GM10266 (cell line): Measurements from ENCODE around the gene LRP1B.

ENCODE experiments used
- DNase-seq: peaks from one replicate; pipeline ENCODE4 v3.0.0; 2012; ENCODE audit errors: extremely low spot score
- TF ChIP-seq, protein P1 (sequence below): IDR thresholded peaks from 2 replicates; pipeline ENCODE4 v1.5.1; 2012; ENCODE audit warnings: mild to moderate bottlenecking, low read depth; ENCODE audit not compliant: control insufficient read depth, insufficient read depth; ENCODE audit errors: missing control alignments

Gene LRP1B

DNA sequence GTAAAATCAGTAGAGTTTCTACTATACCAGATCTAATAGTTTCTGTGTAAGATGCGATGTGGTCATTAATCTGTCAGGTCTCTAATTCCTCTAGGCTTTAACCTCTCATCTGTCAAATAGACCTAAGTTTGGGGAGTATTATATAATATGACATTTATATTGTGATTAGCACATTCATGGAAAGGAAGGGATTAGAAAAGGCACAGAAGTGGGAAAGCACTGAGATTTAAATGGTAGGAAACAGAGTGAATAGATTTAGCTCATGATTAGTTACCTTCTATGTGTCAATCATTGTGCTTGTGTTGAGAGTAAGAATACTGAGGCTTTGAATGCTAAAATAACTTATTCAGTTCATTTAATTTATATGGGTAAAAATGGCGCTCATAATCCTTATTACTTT, 118.0 kb downstream of the LRP1B start:
- DNase-seq = no peak
- TF ChIP-seq, protein P1, sequence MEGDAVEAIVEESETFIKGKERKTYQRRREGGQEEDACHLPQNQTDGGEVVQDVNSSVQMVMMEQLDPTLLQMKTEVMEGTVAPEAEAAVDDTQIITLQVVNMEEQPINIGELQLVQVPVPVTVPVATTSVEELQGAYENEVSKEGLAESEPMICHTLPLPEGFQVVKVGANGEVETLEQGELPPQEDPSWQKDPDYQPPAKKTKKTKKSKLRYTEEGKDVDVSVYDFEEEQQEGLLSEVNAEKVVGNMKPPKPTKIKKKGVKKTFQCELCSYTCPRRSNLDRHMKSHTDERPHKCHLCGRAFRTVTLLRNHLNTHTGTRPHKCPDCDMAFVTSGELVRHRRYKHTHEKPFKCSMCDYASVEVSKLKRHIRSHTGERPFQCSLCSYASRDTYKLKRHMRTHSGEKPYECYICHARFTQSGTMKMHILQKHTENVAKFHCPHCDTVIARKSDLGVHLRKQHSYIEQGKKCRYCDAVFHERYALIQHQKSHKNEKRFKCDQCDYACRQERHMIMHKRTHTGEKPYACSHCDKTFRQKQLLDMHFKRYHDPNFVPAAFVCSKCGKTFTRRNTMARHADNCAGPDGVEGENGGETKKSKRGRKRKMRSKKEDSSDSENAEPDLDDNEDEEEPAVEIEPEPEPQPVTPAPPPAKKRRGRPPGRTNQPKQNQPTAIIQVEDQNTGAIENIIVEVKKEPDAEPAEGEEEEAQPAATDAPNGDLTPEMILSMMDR = no peak

DNA sequence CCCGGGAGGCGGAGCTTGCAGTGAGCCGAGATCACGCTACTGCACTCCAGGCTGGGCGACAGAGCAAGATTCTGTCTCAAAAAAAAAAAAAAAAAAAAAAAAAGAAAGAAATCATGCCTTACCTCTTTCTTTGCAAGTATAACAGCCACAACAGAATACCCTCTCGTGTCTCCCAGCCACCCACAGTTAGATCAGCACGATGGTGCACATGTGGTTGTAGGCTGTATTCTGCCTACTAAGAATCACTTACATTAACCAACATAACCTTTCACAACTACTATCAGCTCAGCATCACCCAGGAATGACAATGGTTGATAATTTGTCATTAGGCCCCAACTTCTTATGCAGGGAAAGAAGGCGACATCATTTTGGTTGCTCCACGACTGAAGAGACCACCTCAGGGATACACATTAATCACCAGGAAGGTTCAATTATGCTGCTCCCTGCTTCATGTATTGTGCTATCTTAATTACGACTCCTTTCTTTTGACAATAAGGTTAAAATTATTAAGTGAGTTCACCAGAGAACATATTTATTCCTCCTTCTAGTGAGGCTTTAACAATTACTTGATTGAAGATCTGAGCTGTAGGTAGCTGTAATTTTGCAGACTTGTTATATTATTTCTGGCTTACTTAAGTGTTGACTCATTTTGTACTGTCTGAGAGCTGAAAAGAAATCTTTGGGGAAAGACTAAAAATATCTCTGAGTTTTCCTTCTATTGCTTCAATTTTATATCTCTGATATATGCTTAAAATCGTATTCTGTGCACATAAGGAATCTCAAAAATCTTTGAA, 120.1 kb downstream of the LRP1B start:
- TF ChIP-seq, protein P1 = no peak
- DNase-seq = no peak

GRCh38 chr2:142008135-142008744, 122.6 kb downstream of the LRP1B start:
- no peak for DNase-seq
- TF ChIP-seq, protein P1 = no peak

GRCh38 chr2:141994066-141994465, 136.8 kb downstream of the LRP1B start:
- no peak for DNase-seq
- TF ChIP-seq, protein P1 = no peak

DNA sequence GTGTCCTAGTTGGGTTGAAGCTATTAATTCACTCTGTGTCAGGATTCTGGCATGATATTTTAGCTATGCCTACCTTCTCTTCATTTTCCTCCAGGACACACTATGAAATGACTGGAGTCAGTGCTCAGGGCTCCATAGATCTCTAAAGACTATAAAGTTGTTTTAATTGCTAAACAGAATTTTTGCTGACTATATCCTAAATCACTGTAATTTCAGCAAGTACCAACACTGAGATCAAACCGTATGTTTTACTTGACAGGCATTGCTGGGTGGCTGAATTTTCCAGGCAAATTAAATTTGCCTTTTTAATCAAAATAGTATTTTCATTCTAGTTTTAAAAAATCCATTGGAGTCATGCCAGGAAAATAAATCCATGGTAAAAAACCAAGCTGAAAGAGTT, 138.1 kb downstream of the LRP1B start:
- no peak for DNase-seq
- TF ChIP-seq, protein P1 = no peak

GRCh38 chr2:141968433-141968832, 162.4 kb downstream of the LRP1B start:
- TF ChIP-seq, protein P1 = no peak
- DNase-seq = no peak

- TF ChIP-seq, protein P1 = no peak
- no peak for DNase-seq
Observed at GRCh38 chr2:141967980-141968379, 162.8 kb downstream of the LRP1B start.
